GM21360 (cell line): ENCODE measurements around the gene TIAM2.

Source experiments
- ATAC-seq: cut with Tn5 transposase; IDR thresholded peaks from one replicate; pipeline ENCODE4 v1.9.1; 2021; ENCODE audit warnings: mild to moderate bottlenecking, moderate library complexity; ENCODE audit not compliant: unreplicated experiment

The TIAM2 gene

DNA sequence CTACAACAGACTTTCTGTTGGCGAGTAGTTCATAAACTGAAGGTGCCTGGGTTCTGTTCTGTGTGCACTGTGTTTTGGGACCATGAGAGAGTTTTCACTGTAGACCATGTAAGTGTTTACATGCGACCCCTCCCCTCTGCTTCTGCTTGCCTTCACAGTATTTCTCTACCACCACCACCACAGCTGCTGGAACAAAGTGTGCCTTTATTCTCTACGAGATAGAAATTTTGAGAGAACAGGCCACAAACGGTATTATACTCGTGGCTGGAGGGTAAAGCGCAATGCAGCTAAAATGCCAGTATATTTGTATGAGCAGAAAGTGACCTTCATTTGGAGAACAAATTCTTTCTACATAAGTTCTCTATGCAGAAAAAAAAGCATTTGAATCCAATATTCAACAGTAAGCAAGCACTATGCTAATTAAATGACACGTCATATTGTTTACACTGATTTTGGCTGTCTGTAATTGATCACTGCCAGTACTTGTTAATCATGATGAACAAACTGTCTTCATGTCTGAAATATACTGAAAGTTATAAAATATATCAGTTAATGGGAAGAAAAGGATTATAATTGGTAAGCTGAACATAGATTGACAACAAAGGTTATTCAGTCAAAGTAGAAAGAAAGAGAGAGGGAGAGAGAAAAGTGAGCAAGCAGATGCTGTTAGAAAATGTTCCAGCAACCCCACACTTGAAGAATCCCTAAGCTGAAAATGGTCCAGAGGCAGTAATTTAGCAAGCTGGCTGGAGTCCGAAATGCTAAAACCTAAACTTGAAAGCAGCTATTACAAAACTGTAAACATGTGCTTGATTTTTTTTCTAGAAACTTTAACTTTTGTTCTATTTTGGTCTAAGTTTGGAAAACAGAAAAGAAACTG lies 277.5 kb downstream of the TIAM2 start:
- ATAC-seq = no peak

DNA sequence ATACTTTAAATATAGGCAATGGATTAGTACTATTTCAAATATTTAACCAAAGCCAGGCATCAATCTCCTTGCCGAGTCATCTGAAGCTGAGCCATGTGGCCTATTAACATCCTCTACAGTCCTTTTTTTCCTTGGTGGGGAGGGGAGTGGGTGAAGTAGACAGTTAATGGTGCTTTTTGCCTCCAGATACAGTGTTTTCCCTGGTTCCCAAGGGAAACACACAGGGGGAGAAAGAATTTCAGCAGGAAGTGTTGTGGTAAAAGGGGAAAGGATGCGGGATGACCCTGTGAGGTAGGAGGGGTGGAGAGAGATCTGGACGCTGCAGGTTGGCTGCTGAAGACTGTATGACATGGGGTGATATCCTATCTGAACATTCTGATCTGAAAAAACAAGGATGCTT lies 278.3 kb downstream of the TIAM2 start:
- ATAC-seq = no peak

DNA sequence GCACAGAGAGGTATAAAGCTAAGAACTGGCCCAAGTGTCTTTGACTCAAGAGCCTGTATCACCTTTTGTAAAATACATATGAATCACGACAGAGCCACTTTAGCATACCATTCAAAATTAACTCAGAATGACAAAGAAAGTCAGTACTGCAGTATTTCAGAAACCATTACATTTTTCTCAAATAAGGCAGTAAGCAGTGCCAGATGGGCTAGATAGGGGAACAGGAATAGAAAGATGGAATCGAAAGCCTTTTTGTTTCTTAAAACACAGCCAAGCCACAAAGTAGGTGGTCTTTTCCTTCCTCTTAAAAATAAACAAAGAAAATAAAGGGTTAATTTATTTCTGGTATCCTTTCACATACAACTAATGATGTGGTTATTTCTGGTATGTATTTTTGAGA lies 279.0 kb downstream of the TIAM2 start:
- no peak for ATAC-seq

DNA sequence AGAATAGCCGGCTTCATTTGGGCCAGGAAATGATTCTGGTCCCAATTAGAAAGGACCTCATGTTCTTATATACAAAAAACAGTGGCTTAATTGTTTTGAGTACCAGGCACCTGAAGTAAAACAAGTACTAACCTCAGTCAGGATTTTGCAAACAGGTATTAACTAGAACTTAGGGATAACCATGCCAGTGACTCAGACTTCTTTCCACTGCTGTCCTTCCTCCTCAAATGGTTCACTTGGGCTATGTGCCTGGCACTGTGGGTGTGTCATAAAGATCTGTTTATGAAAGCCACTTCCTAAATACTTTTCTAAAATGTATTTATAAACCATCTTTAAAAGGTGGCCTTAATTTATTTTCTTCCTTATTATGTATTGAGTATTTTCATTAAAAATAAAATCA lies 279.4 kb downstream of the TIAM2 start:
- no peak for ATAC-seq

DNA sequence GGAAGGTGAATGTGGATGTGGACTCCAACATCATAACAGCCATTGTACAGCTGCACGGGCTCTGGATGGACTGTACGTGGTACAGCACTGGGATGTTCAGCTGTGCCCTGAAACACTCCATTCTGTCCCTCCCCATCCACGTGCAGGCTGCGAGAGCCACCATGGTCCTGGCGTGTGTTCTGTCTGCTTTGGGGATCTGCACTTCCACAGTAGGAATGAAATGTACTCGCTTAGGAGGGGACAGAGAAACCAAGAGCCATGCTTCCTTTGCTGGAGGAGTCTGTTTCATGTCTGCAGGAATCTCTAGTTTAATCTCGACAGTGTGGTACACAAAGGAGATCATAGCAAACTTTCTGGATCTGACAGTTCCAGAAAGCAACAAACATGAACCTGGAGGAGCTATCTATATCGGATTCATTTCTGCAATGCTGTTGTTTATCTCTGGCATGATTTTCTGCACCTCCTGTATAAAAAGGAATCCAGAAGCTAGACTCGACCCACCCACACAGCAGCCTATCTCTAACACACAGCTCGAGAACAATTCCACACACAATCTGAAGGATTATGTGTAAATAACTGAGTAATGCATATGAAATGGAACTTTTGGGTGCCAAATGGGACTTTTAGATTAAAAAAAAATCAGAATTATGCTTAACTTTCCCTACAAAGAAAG lies 280.8 kb downstream of the TIAM2 start:
- no peak for ATAC-seq

DNA sequence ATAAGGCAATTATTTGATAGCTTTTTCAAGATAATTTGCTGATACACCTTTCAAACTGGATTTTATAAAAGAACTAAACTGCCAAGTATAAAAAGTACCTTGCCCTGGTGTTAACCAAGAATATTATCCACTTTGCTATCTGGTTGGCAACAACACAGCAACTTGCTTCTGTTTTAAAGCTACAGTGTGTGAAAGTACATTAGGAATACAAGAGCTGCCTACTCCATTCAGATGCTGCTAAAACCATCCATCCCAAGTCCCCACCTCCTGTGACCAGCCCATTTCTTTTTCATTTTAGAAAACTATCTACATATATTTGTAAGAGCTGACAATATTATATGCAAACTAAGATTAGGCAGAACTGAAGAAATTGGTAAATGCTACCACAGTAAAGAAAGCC lies 281.5 kb downstream of the TIAM2 start:
- no peak for ATAC-seq

DNA sequence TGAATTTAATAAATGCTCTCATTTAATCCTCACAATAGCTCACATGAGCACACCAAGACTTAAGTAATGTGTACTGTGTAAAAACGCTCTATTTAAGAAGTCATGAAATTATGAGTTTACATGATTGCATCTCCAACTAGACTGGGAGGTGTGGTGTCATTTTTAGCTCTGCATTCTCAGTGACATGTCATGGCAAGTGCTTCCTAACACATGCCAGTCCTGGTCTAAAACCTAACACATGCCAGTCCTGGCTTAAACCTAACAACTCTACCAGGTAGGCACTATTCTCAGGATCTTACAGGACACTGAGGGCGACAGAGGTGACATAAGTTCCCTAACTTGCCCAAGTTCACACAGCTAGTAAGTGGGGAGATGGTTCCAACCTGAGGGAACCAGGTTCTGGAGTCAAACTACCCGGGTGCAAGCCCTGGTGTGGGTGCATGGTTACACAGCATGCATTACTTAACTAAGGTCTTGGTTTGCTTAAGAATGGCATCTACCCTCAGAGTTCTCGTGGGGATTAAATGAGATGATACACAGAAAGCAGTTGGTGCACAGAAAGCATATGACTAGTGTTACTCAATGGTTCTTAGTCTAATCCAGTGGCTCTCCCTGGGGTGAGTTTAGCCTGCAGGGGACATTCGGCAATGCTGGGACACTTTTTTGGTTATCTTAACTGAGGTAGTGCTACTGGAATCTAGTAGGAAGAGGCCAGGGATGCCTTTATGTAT lies 283.4 kb downstream of the TIAM2 start:
- no peak for ATAC-seq

DNA sequence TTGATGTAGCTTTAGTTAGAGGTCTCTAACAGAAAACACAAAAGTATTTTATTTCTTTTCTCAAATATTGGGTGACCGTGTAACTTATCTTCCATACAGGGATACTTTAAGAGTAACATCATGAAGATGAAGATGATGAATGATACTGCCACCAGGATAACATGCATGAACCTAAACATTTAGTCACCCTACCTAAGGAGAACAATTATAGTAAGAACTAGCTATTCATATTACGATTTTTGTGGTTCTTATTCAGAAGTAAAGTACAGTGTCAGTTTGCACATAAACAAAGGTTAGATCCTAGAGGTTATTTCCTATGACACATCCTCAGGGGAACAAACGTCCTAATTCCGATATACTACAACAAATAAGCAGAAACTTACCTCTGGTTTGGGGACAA lies 289.7 kb downstream of the TIAM2 start:
- ATAC-seq = no peak

DNA sequence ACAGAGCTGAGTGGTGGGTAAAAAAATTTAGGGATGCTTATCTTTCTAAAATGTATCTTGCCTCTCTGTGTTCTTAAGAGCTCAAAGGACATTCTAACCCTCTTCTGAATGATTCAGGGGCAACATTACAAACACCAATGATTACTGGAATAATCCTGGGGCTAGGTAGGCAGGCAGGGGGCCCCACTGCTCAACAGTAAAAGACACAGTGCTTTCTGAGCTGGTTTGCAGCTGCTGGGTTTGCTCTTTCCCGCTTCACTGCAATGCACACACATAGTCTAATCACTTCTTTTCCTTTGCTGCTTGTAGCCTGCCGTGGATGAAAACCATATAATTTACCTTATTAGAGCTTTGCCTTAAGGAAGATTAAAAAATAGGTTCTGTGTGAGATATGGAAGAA lies 292.6 kb downstream of the TIAM2 start:
- ATAC-seq = no peak

DNA sequence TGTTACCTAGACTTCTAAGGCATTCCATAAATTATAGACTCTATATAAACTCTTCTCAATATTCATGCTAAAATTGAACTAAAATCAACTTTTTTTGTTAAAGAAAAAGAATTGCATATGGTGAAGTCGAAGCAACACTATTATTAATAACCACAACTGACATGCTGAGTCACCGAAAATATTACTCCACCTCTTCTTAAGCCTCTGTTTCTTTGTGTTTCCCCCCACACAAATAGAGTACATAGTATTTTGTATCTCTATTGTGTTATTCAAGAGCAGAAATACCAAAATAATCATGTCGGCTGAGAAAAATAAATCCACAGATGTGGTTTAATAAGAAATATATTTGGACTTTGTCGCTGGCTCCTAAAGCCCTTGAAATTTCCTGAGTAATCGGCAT lies 295.4 kb downstream of the TIAM2 start:
- ATAC-seq = no peak

DNA sequence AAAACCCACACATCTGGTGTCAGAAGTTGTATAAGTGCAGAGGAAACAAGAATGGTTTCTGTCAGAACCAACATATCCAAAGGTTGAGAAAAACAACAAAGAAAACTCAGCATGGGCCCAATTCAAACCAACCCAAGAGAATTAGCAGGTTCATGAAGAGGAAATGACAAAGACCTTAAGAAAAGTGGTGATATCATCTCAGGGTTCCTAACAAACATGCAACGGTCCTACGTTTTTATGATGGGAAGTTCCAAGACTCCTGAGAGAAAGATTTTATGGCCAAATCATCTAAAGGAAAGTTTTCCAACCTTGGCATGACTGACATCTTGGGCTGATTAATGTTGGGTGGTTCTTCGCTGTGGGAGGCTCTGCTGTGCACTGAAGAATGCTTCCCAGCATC lies 296.2 kb downstream of the TIAM2 start:
- no peak for ATAC-seq

DNA sequence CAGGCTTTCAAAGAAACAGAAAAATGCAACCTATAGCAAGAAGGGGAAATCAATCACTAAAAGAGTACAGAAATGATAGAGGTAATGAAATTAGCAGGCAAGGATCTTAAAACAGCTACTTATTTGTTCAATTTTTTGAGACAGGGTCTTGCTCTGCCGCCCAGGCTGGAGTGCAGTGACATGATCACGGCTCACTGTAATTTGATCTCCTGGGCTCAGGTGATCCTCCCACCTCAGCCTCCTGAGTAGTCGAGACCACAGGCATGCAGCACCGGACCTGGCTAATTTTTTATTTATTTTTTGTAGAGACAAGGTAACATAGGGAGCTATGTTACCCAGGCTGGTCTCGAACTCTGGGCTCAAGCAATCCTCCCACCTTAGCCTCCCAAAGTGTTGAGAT lies 297.6 kb downstream of the TIAM2 start:
- ATAC-seq = no peak

DNA sequence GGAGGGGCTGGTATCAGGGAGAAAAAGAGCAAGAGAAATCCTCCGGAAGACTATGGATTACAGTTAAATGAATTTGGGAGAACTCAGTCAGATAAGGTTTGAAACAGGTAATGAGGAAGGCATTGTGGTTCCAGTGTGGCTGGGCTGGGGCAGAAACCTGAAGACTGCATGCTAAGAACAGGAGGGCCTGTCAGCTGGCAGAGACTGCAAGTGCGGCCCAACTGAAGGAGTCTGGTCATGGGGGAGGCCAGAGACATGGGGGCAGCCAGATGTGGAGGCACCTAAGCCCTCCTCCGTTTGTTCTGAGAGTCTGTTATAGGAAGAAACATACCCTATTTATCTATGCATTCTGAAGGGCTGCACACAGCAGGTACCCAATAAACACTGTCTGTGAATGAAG lies 302.6 kb downstream of the TIAM2 start:
- no peak for ATAC-seq

DNA sequence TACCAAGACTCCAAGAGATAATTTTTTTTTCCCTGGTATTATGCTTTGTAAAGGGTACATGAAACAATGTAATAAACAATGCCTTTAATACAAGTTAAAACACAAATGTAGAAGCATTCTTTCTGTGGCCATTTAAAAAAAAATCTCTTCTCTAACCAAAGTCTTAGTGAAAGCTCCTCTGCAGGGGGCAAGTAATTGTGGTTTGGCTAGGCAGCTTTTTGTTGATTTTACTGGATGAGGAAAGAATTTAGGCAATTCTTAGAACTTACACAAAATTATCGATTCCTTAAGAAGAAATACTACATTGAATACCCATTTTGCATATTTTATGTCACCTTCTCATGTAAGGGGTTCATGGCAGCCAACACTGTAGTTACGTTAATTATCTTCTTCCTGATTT lies 306.8 kb downstream of the TIAM2 start:
- ATAC-seq = no peak

DNA sequence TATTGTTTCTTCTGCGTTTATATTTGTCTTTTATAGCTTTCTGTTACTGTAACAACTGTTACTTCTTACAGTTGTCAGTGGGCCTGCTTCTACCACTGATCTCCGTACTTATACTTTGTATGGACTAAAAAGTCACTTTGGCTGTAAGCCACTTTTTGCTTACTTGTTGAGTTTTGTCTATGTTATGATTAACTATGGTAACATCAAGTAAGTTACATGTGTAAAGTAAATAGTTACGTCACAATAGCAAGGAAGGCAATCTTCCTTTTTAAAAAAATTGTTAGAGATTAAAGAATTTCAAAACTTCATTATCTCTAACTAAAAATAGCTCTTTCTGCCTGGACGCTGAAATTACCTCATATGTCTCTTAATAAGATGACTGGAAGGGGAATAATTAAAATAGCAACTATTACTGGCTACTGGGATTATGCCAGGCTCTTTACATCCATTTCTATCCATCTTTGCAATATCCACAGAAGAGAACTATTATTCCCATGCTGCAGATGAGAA lies 308.3 kb downstream of the TIAM2 start:
- no peak for ATAC-seq

DNA sequence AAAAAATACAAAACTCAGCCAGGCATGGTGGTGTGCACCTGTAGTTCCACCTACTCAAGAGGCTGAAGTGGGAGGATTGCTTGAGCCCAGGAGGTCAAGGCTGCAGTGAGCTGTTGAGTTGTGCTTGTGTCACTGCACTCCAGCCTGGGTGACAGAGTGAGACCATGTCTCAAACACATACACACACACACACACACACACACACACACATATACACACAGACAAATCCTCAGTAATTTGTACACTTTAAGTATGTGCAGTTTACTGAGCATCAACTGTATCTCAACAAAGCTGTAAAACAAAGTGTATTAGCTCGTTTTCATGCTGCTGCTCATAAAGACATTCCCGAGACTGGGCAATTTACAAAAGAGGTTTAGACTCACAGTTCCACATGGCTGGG lies 311.8 kb downstream of the TIAM2 start:
- no peak for ATAC-seq
